GM23338 (cell line): ENCODE measurements around the gene ING3. TPM values are rescaled to one million over a fixed set of nuclear protein-coding genes. Genes with fewer than 3 reads are reported as not detected.

Experiments
- ATAC-seq: fragments of 200-7000 bp; cut with Tn5 transposase; 3 replicates; pipeline ENCODE4 v1.9.1; 2020
- DNase-seq: peaks from one replicate; pipeline ENCODE4 v3.0.0-alpha.2; 2015; ENCODE audit warnings: low spot score
- H2AFZ ChIP-seq: fragments of 200-600 bp; sonication (generic); 2 replicates; pipeline ENCODE4 v1.8.0; 2016; ENCODE audit warnings: antibody characterized with exemption, mild to moderate bottlenecking, moderate library complexity
- H3F3A ChIP-seq: fragments of 200-600 bp; sonication (generic); replicated peaks from 2 replicates; pipeline ENCODE4 v1.8.0; 2017; ENCODE audit warnings: antibody characterized with exemption, mixed run types, low read depth
- H3K27ac ChIP-seq: fragments of 200-600 bp; sonication (generic); 2 replicates; pipeline ENCODE4 v1.6.1; 2016; ENCODE audit warnings: low read depth
- H3K27me3 ChIP-seq: fragments of 200-600 bp; sonication (generic); 2 replicates; pipeline ENCODE4 v1.8.0; 2016; ENCODE audit warnings: mild to moderate bottlenecking, mixed run types, moderate library complexity; ENCODE audit not compliant: insufficient read depth
- H3K36me3 ChIP-seq: fragments of 200-600 bp; sonication (generic); 2 replicates; pipeline ENCODE4 v1.8.0; 2016; ENCODE audit warnings: mild to moderate bottlenecking; ENCODE audit not compliant: insufficient read depth
- H3K4me1 ChIP-seq: fragments of 200-600 bp; sonication (generic); 2 replicates; pipeline ENCODE4 v1.8.0; 2016; ENCODE audit warnings: mild to moderate bottlenecking, moderate library complexity; ENCODE audit not compliant: insufficient read depth
- H3K4me2 ChIP-seq: fragments of 200-600 bp; sonication (generic); 2 replicates; pipeline ENCODE4 v1.7.1; 2017; ENCODE audit warnings: mixed run types
- H3K4me3 ChIP-seq: fragments of 200-600 bp; sonication (generic); 2 replicates; pipeline ENCODE4 v1.6.1; 2016; ENCODE audit warnings: mixed run types
- H3K79me2 ChIP-seq: fragments of 200-600 bp; sonication (generic); replicated peaks from 2 replicates; pipeline ENCODE4 v1.8.0; 2017; ENCODE audit warnings: mild to moderate bottlenecking; ENCODE audit not compliant: insufficient read depth
- H3K9me2 ChIP-seq: fragments of 200-600 bp; sonication (generic); 2 replicates; pipeline ENCODE4 v1.8.0; 2017; ENCODE audit not compliant: insufficient read depth
- H4K20me1 ChIP-seq: fragments of 200-600 bp; sonication (generic); replicated peaks from 2 replicates; pipeline ENCODE4 v1.8.0; 2017; ENCODE audit warnings: mild to moderate bottlenecking; ENCODE audit not compliant: insufficient read depth
- H3K27ac Mint-ChIP-seq: 2 replicates; pipeline ENCODE4 v1.8.0; 2020; ENCODE audit warnings: inconsistent platforms, mild to moderate bottlenecking, moderate library complexity, mixed read lengths
- H3K27me3 Mint-ChIP-seq: 3 replicates; pipeline ENCODE4 v1.8.0; 2022; ENCODE audit warnings: low read depth, mild to moderate bottlenecking, moderate library complexity, mixed read lengths, inconsistent platforms; ENCODE audit not compliant: insufficient read depth, poor library complexity
- H3K36me3 Mint-ChIP-seq: 3 replicates; pipeline ENCODE4 v1.8.0; 2021; ENCODE audit warnings: low read depth, mild to moderate bottlenecking, inconsistent platforms, moderate library complexity, mixed read lengths
- H3K4me1 Mint-ChIP-seq: 3 replicates; pipeline ENCODE4 v1.8.0; 2020; ENCODE audit warnings: mild to moderate bottlenecking, inconsistent platforms, mixed read lengths
- H3K4me3 Mint-ChIP-seq: 3 replicates; pipeline ENCODE4 v1.8.0; 2021; ENCODE audit warnings: moderate library complexity, mild to moderate bottlenecking, inconsistent platforms, mixed read lengths
- H3K9me3 Mint-ChIP-seq: 3 replicates; pipeline ENCODE4 v1.8.0; 2020; ENCODE audit warnings: moderate library complexity, mild to moderate bottlenecking, inconsistent platforms, mixed read lengths
- EZH2 ChIP-seq: fragments of 200-600 bp; sonication (generic); IDR thresholded peaks from one replicate; pipeline ENCODE4 v1.8.0; 2017; ENCODE audit warnings: antibody characterized with exemption, mild to moderate bottlenecking, low read depth; ENCODE audit not compliant: unreplicated experiment
- EZH2phosphoT487 ChIP-seq: fragments of 200-600 bp; sonication (generic); IDR thresholded peaks from one replicate; pipeline ENCODE4 v1.8.1; 2018; ENCODE audit warnings: antibody characterized with exemption; ENCODE audit not compliant: unreplicated experiment
- JUNB ChIP-seq: IDR thresholded peaks from one replicate; pipeline ENCODE4 v1.6.1; 2016; ENCODE audit warnings: antibody characterized with exemption; ENCODE audit not compliant: unreplicated experiment
- NANOG ChIP-seq: IDR thresholded peaks from 2 replicates; pipeline ENCODE4 v1.6.1; 2016; ENCODE audit warnings: antibody characterized with exemption, borderline replicate concordance
- POLR2AphosphoS5 ChIP-seq: IDR thresholded peaks from 2 replicates; pipeline ENCODE4 v1.6.1; 2016; ENCODE audit warnings: antibody characterized with exemption, low read depth
- STAT1 ChIP-seq: IDR thresholded peaks from one replicate; pipeline ENCODE4 v1.6.1; 2016; ENCODE audit warnings: antibody characterized with exemption; ENCODE audit not compliant: unreplicated experiment
- ZNF114 ChIP-seq: fragments of 250-450 bp; sonication (Bioruptor Pico); IDR thresholded peaks from 2 replicates; pipeline ENCODE4 v1.5.0; 2020; ENCODE audit warnings: mild to moderate bottlenecking, moderate library complexity
- ZNF331 ChIP-seq: fragments of 250-450 bp; sonication (Bioruptor Pico); IDR thresholded peaks from 2 replicates; pipeline ENCODE4 v1.5.0; 2020; ENCODE audit warnings: low read depth, mild to moderate bottlenecking, moderate library complexity
- polyA plus RNA-seq: library from polyadenylated mRNA; unstranded; fragments of >200 nt; fragmentation: Nextera tagmentation; extraction: Ambion mirVana; gene quantifications from 2 replicates; pipeline ENCODE4 v1.2.1, GENCODE V29; 2016
- total RNA-seq: library from RNA; depleted of rRNA; stranded (reverse); fragments of >200 nt; shearing (Covaris generic); gene quantifications from 2 replicates; pipeline ENCODE4 v1.2.3, GENCODE V29; 2014
- TF ChIP-seq, protein P1 (sequence below): IDR thresholded peaks from 2 replicates; pipeline ENCODE4 v1.6.1; 2016; ENCODE audit warnings: antibody characterized with exemption
- TF ChIP-seq, protein P2 (sequence below): IDR thresholded peaks from one replicate; pipeline ENCODE4 v1.6.1; 2018; ENCODE audit warnings: antibody characterized with exemption; ENCODE audit not compliant: unreplicated experiment
- TF ChIP-seq, protein P3 (sequence below): fragments of 250-450 bp; sonication (Bioruptor Pico); IDR thresholded peaks from 2 replicates; pipeline ENCODE4 v1.5.0; 2020; ENCODE audit warnings: mild to moderate bottlenecking, moderate library complexity

Gene ING3
- total and polyA plus RNA-seq, 2 experiments from 2014 or later, result 17.8 to 26.2 TPM

DNA sequence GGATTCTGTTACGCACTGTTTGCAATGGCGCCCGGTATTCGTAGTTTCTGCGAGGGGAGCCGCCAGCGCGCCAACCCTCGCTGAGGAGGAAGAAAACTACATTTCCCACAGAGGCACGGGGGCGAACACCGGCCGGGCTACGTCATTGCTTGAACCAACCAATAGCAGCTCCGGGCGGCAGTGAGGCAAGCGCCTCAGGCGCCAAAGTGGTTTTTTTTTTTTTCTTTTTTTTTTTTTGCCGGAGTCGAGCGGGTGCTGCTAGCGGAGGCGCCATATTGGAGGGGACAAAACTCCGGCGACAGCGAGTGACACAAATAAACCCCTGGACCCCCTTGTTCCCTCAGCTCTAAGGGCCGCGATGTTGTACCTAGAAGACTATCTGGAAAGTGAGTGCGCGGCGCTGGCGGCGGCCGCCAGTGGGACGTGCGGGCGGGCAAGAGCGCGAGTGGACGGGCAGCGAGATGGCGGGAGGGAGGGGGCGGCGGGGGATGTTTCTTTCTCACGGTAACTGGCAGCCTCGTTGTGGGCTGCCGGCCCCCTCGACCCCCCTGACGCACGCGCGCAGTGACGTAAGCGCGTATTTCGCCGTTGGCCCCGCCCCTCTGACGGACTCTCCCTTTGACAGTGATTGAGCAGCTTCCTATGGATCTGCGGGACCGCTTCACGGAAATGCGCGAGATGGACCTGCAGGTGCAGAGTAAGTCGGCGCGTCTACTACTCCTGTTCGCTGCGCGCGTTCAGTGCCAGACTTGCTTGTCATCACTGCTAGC, at the start of gene ING3 (continued):
- TF ChIP-seq, protein P1, sequence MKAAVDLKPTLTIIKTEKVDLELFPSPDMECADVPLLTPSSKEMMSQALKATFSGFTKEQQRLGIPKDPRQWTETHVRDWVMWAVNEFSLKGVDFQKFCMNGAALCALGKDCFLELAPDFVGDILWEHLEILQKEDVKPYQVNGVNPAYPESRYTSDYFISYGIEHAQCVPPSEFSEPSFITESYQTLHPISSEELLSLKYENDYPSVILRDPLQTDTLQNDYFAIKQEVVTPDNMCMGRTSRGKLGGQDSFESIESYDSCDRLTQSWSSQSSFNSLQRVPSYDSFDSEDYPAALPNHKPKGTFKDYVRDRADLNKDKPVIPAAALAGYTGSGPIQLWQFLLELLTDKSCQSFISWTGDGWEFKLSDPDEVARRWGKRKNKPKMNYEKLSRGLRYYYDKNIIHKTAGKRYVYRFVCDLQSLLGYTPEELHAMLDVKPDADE, result peak; percentile 95

GRCh38 chr7:120915314-120916105, 35.1 kb upstream of the ING3 start:
- Histone ChIP-seq H3K27ac (no peak overlapping the region), H3K79me2 (no peaks in the 10 kb centered on the region), H3K9me2 (no peaks in the 10 kb centered on the region), H3K4me2 (no peak overlapping the region), H3K4me3 (no peak overlapping the region), H3K36me3 (no peaks in the 10 kb centered on the region), H3K27me3 (no peaks in the 10 kb centered on the region), H4K20me1 (no peaks in the 10 kb centered on the region), H3F3A (no peaks in the 10 kb centered on the region), H3K4me1 (peaks cover 4% of the 10 kb centered on the region; the same call in 1 of the 2 replicates), H2AFZ (no peak overlapping the region)
- no peak for ATAC-seq
- H3K27ac Mint-ChIP-seq, result no peak overlapping the region
- H3K36me3 Mint-ChIP-seq, result no peaks in the 10 kb centered on the region
- H3K9me3 Mint-ChIP-seq, result no peaks in the 10 kb centered on the region
- no peaks in the 10 kb centered on the region for H3K27me3 Mint-ChIP-seq
- no peak for DNase-seq
- H3K4me1 Mint-ChIP-seq, result peaks cover 3% of the 10 kb centered on the region; the same call in 1 of the 3 replicates
- no peak overlapping the region for H3K4me3 Mint-ChIP-seq
- TF ChIP-seq, protein P2, sequence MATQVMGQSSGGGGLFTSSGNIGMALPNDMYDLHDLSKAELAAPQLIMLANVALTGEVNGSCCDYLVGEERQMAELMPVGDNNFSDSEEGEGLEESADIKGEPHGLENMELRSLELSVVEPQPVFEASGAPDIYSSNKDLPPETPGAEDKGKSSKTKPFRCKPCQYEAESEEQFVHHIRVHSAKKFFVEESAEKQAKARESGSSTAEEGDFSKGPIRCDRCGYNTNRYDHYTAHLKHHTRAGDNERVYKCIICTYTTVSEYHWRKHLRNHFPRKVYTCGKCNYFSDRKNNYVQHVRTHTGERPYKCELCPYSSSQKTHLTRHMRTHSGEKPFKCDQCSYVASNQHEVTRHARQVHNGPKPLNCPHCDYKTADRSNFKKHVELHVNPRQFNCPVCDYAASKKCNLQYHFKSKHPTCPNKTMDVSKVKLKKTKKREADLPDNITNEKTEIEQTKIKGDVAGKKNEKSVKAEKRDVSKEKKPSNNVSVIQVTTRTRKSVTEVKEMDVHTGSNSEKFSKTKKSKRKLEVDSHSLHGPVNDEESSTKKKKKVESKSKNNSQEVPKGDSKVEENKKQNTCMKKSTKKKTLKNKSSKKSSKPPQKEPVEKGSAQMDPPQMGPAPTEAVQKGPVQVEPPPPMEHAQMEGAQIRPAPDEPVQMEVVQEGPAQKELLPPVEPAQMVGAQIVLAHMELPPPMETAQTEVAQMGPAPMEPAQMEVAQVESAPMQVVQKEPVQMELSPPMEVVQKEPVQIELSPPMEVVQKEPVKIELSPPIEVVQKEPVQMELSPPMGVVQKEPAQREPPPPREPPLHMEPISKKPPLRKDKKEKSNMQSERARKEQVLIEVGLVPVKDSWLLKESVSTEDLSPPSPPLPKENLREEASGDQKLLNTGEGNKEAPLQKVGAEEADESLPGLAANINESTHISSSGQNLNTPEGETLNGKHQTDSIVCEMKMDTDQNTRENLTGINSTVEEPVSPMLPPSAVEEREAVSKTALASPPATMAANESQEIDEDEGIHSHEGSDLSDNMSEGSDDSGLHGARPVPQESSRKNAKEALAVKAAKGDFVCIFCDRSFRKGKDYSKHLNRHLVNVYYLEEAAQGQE, result no peak
- TF ChIP-seq ZNF114 (CRISPR knock-in tag) (no peak), NANOG (no peak), STAT1 (no peak), EZH2phosphoT487 (no peak), ZNF331 (CRISPR knock-in tag) (no peak), JUNB (no peak), POLR2AphosphoS5 (no peak), EZH2 (no peak)
- TF ChIP-seq, protein P1, result no peak
- TF ChIP-seq, protein P3, sequence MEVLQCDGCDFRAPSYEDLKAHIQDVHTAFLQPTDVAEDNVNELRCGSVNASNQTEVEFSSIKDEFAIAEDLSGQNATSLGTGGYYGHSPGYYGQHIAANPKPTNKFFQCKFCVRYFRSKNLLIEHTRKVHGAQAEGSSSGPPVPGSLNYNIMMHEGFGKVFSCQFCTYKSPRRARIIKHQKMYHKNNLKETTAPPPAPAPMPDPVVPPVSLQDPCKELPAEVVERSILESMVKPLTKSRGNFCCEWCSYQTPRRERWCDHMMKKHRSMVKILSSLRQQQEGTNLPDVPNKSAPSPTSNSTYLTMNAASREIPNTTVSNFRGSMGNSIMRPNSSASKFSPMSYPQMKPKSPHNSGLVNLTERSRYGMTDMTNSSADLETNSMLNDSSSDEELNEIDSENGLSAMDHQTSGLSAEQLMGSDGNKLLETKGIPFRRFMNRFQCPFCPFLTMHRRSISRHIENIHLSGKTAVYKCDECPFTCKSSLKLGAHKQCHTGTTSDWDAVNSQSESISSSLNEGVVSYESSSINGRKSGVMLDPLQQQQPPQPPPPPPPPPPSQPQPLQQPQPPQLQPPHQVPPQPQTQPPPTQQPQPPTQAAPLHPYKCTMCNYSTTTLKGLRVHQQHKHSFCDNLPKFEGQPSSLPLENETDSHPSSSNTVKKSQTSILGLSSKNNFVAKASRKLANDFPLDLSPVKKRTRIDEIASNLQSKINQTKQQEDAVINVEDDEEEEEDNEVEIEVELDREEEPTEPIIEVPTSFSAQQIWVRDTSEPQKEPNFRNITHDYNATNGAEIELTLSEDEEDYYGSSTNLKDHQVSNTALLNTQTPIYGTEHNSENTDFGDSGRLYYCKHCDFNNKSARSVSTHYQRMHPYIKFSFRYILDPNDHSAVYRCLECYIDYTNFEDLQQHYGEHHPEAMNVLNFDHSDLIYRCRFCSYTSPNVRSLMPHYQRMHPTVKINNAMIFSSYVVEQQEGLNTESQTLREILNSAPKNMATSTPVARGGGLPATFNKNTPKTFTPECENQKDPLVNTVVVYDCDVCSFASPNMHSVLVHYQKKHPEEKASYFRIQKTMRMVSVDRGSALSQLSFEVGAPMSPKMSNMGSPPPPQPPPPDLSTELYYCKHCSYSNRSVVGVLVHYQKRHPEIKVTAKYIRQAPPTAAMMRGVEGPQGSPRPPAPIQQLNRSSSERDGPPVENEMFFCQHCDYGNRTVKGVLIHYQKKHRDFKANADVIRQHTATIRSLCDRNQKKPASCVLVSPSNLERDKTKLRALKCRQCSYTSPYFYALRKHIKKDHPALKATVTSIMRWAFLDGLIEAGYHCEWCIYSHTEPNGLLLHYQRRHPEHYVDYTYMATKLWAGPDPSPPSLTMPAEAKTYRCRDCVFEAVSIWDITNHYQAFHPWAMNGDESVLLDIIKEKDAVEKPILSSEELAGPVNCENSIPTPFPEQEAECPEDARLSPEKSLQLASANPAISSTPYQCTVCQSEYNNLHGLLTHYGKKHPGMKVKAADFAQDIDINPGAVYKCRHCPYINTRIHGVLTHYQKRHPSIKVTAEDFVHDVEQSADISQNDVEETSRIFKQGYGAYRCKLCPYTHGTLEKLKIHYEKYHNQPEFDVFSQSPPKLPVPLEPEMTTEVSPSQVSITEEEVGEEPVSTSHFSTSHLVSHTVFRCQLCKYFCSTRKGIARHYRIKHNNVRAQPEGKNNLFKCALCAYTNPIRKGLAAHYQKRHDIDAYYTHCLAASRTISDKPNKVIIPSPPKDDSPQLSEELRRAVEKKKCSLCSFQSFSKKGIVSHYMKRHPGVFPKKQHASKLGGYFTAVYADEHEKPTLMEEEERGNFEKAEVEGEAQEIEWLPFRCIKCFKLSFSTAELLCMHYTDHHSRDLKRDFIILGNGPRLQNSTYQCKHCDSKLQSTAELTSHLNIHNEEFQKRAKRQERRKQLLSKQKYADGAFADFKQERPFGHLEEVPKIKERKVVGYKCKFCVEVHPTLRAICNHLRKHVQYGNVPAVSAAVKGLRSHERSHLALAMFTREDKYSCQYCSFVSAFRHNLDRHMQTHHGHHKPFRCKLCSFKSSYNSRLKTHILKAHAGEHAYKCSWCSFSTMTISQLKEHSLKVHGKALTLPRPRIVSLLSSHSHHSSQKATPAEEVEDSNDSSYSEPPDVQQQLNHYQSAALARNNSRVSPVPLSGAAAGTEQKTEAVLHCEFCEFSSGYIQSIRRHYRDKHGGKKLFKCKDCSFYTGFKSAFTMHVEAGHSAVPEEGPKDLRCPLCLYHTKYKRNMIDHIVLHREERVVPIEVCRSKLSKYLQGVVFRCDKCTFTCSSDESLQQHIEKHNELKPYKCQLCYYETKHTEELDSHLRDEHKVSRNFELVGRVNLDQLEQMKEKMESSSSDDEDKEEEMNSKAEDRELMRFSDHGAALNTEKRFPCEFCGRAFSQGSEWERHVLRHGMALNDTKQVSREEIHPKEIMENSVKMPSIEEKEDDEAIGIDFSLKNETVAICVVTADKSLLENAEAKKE (CRISPR knock-in tag), result no peak
